Skin epidermis (tissue), 12 donors: ENCODE data around the gene SYVN1.

Source experiments
- H3K27ac ChIP-seq, 21 experiments: fragments of 200-600 bp; sonication (generic) in 11 of 21; one replicate each; pipeline ENCODE4 v1.5.0; 2020; ENCODE audit warnings: mild to moderate bottlenecking in 3 of 21, inconsistent platforms in 2 of 21, moderate library complexity in 2 of 21
- H3K4me3 ChIP-seq, 7 experiments: fragments of 200-600 bp; sonication (generic) in 2 of 7; one replicate each; pipeline ENCODE4 v1.5.0; 2020; ENCODE audit warnings: inconsistent platforms in 2 of 7, mild to moderate bottlenecking in 2 of 7, moderate library complexity in 1 of 7

SYVN1 gene

DNA sequence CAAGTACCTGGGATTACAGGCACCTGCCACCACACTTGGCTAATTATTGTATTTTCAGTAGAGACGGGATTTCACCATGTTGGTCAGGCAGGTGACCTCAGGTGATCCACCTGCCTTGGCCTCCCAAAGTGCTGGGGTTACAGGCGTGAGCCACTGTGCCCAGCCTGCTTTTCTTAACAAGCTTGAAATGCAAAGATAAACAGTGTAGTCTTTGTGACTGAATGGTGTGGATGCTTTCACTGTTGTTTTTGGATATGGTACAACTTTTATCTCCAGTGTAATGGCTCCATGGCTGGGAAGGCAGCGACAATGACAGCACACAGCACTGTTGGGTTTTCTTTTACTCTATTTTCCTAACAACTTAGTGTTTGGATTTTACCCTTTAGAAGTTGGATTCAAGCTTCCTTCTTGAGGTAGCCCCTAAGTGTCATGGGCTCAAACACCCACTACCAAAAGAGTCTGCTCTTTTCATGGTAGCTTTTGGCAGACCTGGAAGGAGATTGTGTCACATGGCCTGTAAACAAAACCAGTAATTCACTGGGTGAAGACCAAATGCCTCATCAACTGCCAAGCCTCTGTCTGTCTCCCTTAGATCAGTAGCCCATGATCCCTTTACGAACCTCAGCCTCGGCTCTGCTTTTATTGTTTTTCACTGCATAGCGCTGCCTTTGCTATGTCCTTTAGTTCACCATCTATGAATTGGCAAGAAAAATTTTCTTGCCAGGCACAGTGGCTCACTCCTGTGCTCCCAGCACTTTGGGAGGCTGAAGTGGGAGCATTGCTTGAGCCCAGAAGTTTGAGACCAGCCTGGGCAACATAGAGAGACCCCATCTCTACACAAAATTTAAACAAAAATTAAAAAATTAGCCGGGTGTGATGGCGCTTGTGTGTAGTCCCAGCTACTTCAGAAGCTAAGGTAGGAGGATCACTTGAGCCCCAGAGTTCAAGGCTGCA lies 31.9 kb downstream of the SYVN1 start:
- peak overlapping the region in 6 of 21 experiments; percentile 1 to 36 (median 20) for H3K27ac ChIP-seq
- no peak overlapping the region for H3K4me3 ChIP-seq

GRCh38 chr11:65100674-65101350 lies 33.5 kb downstream of the SYVN1 start:
- peak overlapping the region in 4 of 21 experiments; percentile 8 to 54 (median 26) for H3K27ac ChIP-seq
- H3K4me3 ChIP-seq, result no peak overlapping the region

- H3K4me3 ChIP-seq, result peak overlapping the region; percentile 67 to 96 (median 80)
- peak overlapping the region in 19 of 21 experiments; percentile 55 to 98 (median 92) for H3K27ac ChIP-seq
These were observed 37.4 kb downstream of the SYVN1 start for GRCh38 chr11:65096926-65097325.

DNA sequence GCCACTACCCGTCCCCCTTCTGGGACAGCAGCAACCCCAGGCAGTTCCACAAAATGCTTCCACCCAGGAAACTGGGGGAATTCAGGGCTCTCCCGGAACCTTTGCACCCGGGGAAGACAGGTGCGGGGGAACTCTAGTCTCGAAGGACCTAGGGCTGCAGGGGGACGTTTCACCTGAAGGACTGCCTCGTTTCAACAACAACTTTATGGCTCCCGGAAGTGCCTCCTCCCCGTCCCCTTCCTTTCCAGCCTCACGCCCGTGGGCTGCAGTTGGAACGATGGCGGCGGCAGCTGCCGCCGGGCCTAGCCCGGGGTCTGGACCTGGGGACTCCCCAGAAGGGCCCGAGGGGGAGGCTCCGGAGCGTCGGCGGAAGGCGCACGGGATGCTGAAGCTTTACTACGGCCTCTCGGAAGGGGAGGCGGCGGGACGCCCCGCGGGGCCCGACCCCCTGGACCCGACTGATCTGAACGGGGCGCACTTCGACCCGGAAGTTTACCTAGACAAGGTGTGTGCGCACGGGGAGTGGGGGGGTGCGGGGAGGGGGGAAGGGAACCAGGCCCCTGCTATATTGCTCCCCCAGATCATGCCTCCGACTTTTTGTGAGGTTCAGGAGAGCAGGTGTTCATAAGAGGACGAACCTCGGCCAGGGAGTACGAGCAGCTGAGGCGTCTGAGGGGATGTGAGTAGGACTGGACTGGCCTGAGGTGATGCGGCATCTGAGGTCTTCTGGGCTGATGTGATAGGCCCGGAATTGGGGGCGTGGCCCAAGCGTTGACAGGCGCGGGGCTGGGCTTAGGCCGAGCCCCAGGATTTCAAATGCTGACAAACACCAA lies 38.1 kb downstream of the SYVN1 start, which contains the start of gene VPS51:
VPS51 (plus strand) TSS at position 241 of the 833 bp plus-strand sequence; CDS start at position 278, 37 bp downstream.
- Histone ChIP-seq H3K4me3 (peak within 1 kb of the TSS; percentile 67 to 96 (median 80)), H3K27ac (peak within 1 kb of the TSS; percentile 55 to 98 (median 90))

DNA sequence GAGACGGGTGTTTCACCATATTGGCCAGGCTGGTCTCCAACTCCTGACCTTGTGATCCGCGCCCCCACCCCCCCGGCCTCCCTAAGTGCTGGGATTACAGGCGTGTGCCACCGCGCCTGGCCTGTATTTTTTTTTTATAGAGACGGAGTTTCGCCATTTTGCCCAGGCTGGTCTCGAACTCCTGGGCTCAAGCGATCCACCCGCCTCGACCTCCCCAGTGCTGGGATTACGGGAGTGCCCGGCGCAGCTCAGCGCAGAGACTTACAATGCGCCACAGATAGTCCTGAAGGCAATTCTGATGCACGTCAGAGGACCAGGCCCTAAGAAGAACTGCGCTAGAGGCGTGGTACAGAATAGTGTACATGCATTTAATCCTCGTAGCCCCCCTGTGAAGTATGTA lies 38.9 kb downstream of the SYVN1 start:
- H3K27ac ChIP-seq, result peak overlapping the region in 17 of 21 experiments; percentile 55 to 98 (median 90)
- H3K4me3 ChIP-seq, result peak overlapping the region in 3 of 7 experiments; percentile 77 to 96 (median 91)

- Histone ChIP-seq H3K4me3 (no peak overlapping the region), H3K27ac (no peak overlapping the region)
These were observed 43.7 kb downstream of the SYVN1 start for GRCh38 chr11:65090628-65091027.

GRCh38 chr11:65089621-65090020 lies 44.7 kb downstream of the SYVN1 start:
- no peak overlapping the region for H3K4me3 ChIP-seq
- no peak overlapping the region for H3K27ac ChIP-seq

DNA sequence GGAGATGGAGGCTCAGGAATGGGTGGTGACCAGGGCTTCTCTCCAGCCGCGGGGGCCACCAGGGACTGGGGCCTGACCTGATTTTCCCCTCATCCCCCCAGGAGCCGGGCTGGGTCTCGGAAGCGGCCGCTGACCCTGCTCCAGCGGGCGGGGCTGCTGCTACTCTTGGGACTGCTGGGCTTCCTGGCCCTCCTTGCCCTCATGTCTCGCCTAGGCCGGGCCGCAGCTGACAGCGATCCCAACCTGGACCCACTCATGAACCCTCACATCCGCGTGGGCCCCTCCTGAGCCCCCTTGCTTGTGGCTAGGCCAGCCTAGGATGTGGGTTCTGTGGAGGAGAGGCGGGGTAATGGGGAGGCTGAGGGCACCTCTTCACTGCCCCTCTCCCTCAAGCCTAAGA lies 46.5 kb downstream of the SYVN1 start:
- no peak overlapping the region for H3K27ac ChIP-seq

DNA sequence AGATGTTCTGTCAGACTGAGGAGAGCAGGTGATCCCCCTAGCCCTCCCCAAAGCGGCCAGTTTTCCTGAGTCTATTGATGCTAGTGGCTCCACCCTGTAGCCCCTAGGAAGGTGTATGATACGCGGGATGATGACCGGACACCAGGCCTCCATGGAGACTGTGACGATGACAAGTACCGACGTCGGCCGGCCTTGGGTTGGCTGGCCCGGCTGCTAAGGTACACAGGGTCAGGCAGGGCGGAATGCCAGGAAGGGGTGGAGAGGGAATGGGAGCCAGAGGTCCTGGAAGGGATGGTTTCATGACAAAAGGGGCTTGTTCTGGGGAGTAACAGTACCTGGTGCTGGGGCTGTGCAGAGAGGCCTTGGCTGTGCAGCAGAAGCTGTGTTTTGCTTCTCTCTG lies 47.1 kb downstream of the SYVN1 start:
- Histone ChIP-seq H3K4me3 (no peak overlapping the region), H3K27ac (no peak overlapping the region)

More for the DNA sequence above, 46.5 kb downstream of the SYVN1 start:
- H3K4me3 ChIP-seq, result no peak overlapping the region

- H3K27ac ChIP-seq, result no peak overlapping the region
- H3K4me3 ChIP-seq, result no peak overlapping the region
These were observed 47.5 kb downstream of the SYVN1 start for GRCh38 chr11:65086809-65087208.

GRCh38 chr11:65085446-65085845 lies 48.9 kb downstream of the SYVN1 start:
- peak overlapping the region in 1 of 21 experiments; percentile 96 for H3K27ac ChIP-seq
- H3K4me3 ChIP-seq, result no peak overlapping the region

GRCh38 chr11:65084598-65085375 lies 49.5 kb downstream of the SYVN1 start:
- peak overlapping the region; percentile 27 to 97 (median 93) for H3K27ac ChIP-seq
- H3K4me3 ChIP-seq, result peak overlapping the region; percentile 58 to 98 (median 73)

DNA sequence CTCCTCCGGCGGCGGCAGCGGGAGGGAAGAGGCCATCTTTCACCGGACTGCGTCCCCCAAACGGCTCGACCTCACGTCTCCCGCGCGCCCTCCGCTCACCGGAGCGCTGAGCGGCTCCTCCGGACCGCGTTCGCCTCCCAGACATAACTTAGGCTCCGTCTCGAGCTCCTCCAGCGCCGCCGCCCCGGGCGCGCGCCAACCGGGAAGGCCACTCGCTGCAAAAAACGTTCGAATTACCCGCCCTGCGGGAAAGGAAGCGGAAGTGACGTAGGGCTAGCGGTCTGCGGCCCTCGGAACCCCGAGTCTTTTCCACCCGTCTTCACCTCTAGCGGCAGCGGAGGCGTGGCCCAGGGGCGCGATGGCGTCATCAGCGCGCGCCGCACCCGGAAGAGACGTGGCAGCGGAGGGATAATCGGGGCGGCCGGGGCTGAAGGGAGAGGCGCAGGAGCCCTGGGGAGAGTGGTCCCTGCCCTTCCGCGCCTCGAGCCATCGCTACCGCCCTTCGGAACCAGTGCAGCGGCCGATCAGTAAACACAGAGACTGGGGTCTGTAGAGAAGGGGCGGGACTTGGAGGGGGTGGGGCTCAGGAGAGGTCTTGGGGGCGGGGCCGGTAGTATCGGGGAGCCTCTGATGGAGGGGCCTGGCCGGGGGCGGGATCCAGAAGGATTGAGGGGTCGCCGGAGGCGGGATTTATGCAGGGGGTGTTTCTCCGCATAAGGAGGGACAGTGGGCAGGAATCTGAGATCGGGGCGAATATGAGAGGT lies 50.3 kb downstream of the SYVN1 start, which contains the start of the genes CDCA5 and ZFPL1:
CDCA5 (minus strand) TSS at position 207 of the 764 bp plus-strand sequence; CDS start at position 145, 62 bp downstream.
ZFPL1 (plus strand) TSS at position 389 of the 764 bp plus-strand sequence. CDS start 477 bp downstream, outside the sequence.
- peak within 1 kb of the TSS; percentile 58 to 98 (median 73) for H3K4me3 ChIP-seq
- peak within 1 kb of the TSS; percentile 27 to 97 (median 93) for H3K27ac ChIP-seq

DNA sequence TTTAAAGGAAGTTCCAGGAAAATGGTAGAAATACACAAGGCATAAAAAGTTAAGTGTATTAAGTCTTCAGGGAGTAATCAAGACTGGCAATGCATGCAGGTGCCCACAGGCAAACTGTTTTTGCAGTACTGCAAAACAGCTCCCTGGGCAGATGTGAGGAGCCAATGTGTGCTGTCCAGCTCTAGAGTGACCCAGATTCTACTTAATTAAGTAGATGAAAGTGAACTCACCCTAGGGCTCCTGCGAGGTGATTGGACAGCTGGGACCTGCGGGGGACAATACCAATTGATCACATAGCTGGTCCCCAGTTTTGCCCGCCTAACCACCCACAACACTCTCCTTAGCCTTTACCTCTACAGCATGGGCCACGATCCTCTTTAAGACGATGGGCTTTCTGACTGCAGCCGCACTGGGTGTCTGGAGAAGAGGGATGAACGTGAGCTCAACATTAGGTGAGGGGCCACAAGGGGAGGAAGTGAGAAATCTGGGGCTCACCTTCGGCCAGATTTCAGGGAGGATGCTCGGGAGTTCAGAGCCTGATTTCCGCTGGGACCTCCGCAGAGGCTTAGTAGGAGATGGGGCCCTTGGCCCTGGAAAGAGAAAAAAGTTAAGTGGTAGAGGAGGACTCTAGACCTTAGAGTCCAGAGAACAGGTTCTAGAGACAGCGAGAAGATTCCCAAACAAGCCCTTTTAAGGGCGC lies 51.0 kb downstream of the SYVN1 start:
- Histone ChIP-seq H3K4me3 (peak overlapping the region; percentile 58 to 98 (median 73)), H3K27ac (peak overlapping the region; percentile 17 to 97 (median 93))

DNA sequence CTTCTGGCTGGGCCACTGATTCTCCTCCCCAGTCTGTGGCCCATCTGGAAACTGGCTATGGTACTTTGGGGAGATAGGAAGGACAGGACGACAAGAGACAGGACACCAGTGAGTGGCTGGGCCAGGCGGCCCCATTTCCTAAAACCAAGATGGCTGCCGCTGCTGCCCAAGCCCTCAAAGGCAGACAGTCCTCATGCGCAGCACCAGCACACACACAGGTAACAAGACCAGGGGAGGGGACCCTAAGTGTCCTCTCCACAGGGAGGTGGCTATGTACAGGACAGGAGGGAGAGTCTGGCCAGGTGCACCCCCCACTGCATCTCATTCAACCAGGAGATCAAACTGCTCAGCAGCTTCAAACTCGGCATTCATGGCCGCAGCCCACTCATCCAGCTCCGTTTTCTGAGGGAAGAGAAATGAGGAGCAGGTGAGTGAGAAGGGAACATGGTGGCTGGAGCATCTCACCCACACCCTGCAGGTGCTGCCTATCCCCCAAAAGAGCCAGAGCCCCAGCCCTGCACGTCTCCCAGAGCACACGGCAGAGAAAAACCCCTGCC lies 55.5 kb downstream of the SYVN1 start:
- H3K4me3 ChIP-seq, result no peak overlapping the region
- H3K27ac ChIP-seq, result peak overlapping the region in 3 of 21 experiments; percentile 9 to 51 (median 21)

DNA sequence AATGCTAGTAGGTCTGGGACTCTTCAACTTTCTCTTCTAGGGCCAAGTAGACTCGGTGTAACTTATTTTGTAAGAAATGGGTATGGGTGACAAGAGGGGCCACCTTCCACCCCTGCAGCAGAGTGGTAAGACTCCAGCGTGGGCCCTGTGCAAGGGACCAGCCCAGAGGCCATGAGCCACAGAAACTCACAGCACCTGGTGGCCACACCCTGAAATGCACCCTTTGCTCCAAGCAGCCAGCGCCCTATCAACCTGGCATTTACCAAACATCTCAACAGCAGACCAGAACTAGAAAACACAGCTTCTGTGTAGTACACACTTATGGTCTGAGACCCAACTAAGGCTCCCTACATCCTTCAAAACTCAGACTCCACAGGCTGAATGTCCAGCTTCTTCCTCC lies 56.2 kb downstream of the SYVN1 start:
- H3K4me3 ChIP-seq, result no peak overlapping the region
- peak overlapping the region in 3 of 21 experiments; percentile 9 to 51 (median 21) for H3K27ac ChIP-seq

- Histone ChIP-seq H3K27ac (no peak overlapping the region), H3K4me3 (no peak overlapping the region)
These were observed 56.9 kb downstream of the SYVN1 start for GRCh38 chr11:65077451-65077850.
